ENCODE measurements around the gene PRDM15. TPM values are rescaled to one million over a fixed set of nuclear protein-coding genes. Genes with fewer than 3 reads are reported as not detected.

PRDM15 gene
- total and polyA plus RNA-seq, 5 donors from 2014 or later, result 0.75 to 13.2 (median 1.7) TPM

- Histone ChIP-seq H3K27ac (ENCODE audit: insufficient read depth, low read length, poor library complexity, severe bottlenecking) (no peak overlapping the region), H3K27me3 (ENCODE audit: control insufficient read depth, insufficient read depth, low read length) (no peaks in the 10 kb centered on the region), H3K9me3 (ENCODE audit: control insufficient read depth in 2 of 2, low read length in 2 of 2) (no peaks in the 10 kb centered on the region), H3K4me1 (ENCODE audit: control insufficient read depth, insufficient read depth, low read length, poor library complexity, severe bottlenecking) (no peaks in the 10 kb centered on the region), H3K4me3 (ENCODE audit: low read depth, low read length) (no peak overlapping the region), H3K36me3 (ENCODE audit: control insufficient read depth, insufficient read depth, low read length) (peaks cover 31% of the 10 kb centered on the region)
- no peak for ATAC-seq (ENCODE audit: low read depth in 2 of 2)
- Mint-ChIP-seq H3K9me3 (no peaks in the 10 kb centered on the region), H3K27ac (peak overlapping the region in 1 of 3 donors; percentile 44), H3K4me1 (peaks cover 0 to 2% (median under 1%) of the 10 kb centered on the region in 4 donors), H3K4me3 (no peak overlapping the region), H3K36me3 (peaks cover 43% of the 10 kb centered on the region), H3K27me3 (no peaks in the 10 kb centered on the region)
- no peak for DNase-seq
Observed at GRCh38 chr21:41802198-41802584, 77.0 kb downstream of the PRDM15 start.

- Histone ChIP-seq H3K27ac (ENCODE audit: insufficient read depth, low read length, poor library complexity, severe bottlenecking) (no peak overlapping the region), H3K27me3 (ENCODE audit: control insufficient read depth, insufficient read depth, low read length) (no peaks in the 10 kb centered on the region), H3K36me3 (ENCODE audit: control insufficient read depth, insufficient read depth, low read length) (peaks cover 31% of the 10 kb centered on the region), H3K4me1 (ENCODE audit: control insufficient read depth, insufficient read depth, low read length, poor library complexity, severe bottlenecking) (no peaks in the 10 kb centered on the region), H3K4me3 (ENCODE audit: low read depth, low read length) (no peak overlapping the region), H3K9me3 (ENCODE audit: control insufficient read depth in 2 of 2, low read length in 2 of 2) (no peaks in the 10 kb centered on the region)
- Mint-ChIP-seq H3K36me3 (peaks cover 36% of the 10 kb centered on the region), H3K27me3 (no peaks in the 10 kb centered on the region), H3K9me3 (no peaks in the 10 kb centered on the region), H3K4me1 (no peaks in the 10 kb centered on the region), H3K4me3 (no peak overlapping the region), H3K27ac (peak overlapping the region in 1 of 3 donors; percentile 44)
- ATAC-seq (ENCODE audit: low read depth in 2 of 2), result no peak
- no peak for DNase-seq
Observed at GRCh38 chr21:41801321-41802197, 77.6 kb downstream of the PRDM15 start.

- DNase-seq, result no peak
- no peak for ATAC-seq (ENCODE audit: low read depth in 2 of 2)
- H3K4me1 Mint-ChIP-seq, result no peaks in the 10 kb centered on the region
- H3K27ac Mint-ChIP-seq, result no peak overlapping the region
- H3K36me3 ChIP-seq (ENCODE audit: control insufficient read depth, insufficient read depth, low read length), result peaks cover 31% of the 10 kb centered on the region
- no peaks in the 10 kb centered on the region for H3K4me1 ChIP-seq (ENCODE audit: control insufficient read depth, insufficient read depth, low read length, poor library complexity, severe bottlenecking)
- H3K4me3 ChIP-seq (ENCODE audit: low read depth, low read length), result no peak overlapping the region
- no peaks in the 10 kb centered on the region for H3K27me3 Mint-ChIP-seq
- no peak overlapping the region for H3K4me3 Mint-ChIP-seq
- no peaks in the 10 kb centered on the region for H3K9me3 Mint-ChIP-seq
- no peak overlapping the region for H3K27ac ChIP-seq (ENCODE audit: insufficient read depth, low read length, poor library complexity, severe bottlenecking)
- no peaks in the 10 kb centered on the region for H3K27me3 ChIP-seq (ENCODE audit: control insufficient read depth, insufficient read depth, low read length)
- peaks cover 35% of the 10 kb centered on the region for H3K36me3 Mint-ChIP-seq
- no peaks in the 10 kb centered on the region for H3K9me3 ChIP-seq (ENCODE audit: control insufficient read depth in 2 of 2, low read length in 2 of 2)
Observed at GRCh38 chr21:41800425-41801320, 78.5 kb downstream of the PRDM15 start.

- peak overlapping the region in 2 of 3 donors; percentile 15 to 52 for H3K27ac Mint-ChIP-seq
- no peaks in the 10 kb centered on the region for H3K4me1 ChIP-seq (ENCODE audit: control insufficient read depth, insufficient read depth, low read length, poor library complexity, severe bottlenecking)
- H3K27ac ChIP-seq (ENCODE audit: insufficient read depth, low read length, poor library complexity, severe bottlenecking), result no peak overlapping the region
- H3K27me3 ChIP-seq (ENCODE audit: control insufficient read depth, insufficient read depth, low read length), result no peaks in the 10 kb centered on the region
- ATAC-seq (ENCODE audit: low read depth in 2 of 2) (no peak), DNase-seq (no peak)
- no peaks in the 10 kb centered on the region for H3K9me3 ChIP-seq (ENCODE audit: control insufficient read depth in 2 of 2, low read length in 2 of 2)
- no peaks in the 10 kb centered on the region for H3K4me1 Mint-ChIP-seq
- peaks cover 31% of the 10 kb centered on the region for H3K36me3 ChIP-seq (ENCODE audit: control insufficient read depth, insufficient read depth, low read length)
- no peaks in the 10 kb centered on the region for H3K9me3 Mint-ChIP-seq
- peaks cover 32% of the 10 kb centered on the region for H3K36me3 Mint-ChIP-seq
- H3K4me3 ChIP-seq (ENCODE audit: low read depth, low read length), result no peak overlapping the region
- H3K27me3 Mint-ChIP-seq, result no peaks in the 10 kb centered on the region
- H3K4me3 Mint-ChIP-seq, result peak overlapping the region in 1 of 4 donors; percentile 38
Observed at GRCh38 chr21:41799763-41800162, 79.4 kb downstream of the PRDM15 start.

GRCh38 chr21:41798326-41798725 is 80.8 kb downstream of the PRDM15 start:
- peaks cover 0 to 6% (median 0%) of the 10 kb centered on the region in 7 donors for H3K9me3 Mint-ChIP-seq
- no peaks in the 10 kb centered on the region for H3K4me1 Mint-ChIP-seq
- Histone ChIP-seq H3K27ac (ENCODE audit: insufficient read depth, low read length, poor library complexity, severe bottlenecking) (no peak overlapping the region), H3K4me1 (ENCODE audit: control insufficient read depth, insufficient read depth, low read length, poor library complexity, severe bottlenecking) (no peaks in the 10 kb centered on the region), H3K4me3 (ENCODE audit: low read depth, low read length) (no peak overlapping the region), H3K9me3 (ENCODE audit: control insufficient read depth in 2 of 2, low read length in 2 of 2) (peaks cover 0 to 4% of the 10 kb centered on the region in 2 experiments), H3K27me3 (ENCODE audit: control insufficient read depth, insufficient read depth, low read length) (no peaks in the 10 kb centered on the region), H3K36me3 (ENCODE audit: control insufficient read depth, insufficient read depth, low read length) (peaks cover 31% of the 10 kb centered on the region)
- peaks cover 32% of the 10 kb centered on the region for H3K36me3 Mint-ChIP-seq
- H3K4me3 Mint-ChIP-seq, result no peak overlapping the region
- H3K27me3 Mint-ChIP-seq, result no peaks in the 10 kb centered on the region
- no peak for ATAC-seq (ENCODE audit: low read depth in 2 of 2)
- no peak for DNase-seq
- H3K27ac Mint-ChIP-seq, result no peak overlapping the region

- H3K4me1 Mint-ChIP-seq, result no peaks in the 10 kb centered on the region
- Histone ChIP-seq H3K27ac (ENCODE audit: insufficient read depth, low read length, poor library complexity, severe bottlenecking) (no peak overlapping the region), H3K27me3 (ENCODE audit: control insufficient read depth, insufficient read depth, low read length) (no peaks in the 10 kb centered on the region), H3K36me3 (ENCODE audit: control insufficient read depth, insufficient read depth, low read length) (peaks cover 16% of the 10 kb centered on the region), H3K4me1 (ENCODE audit: control insufficient read depth, insufficient read depth, low read length, poor library complexity, severe bottlenecking) (no peaks in the 10 kb centered on the region), H3K9me3 (ENCODE audit: control insufficient read depth in 2 of 2, low read length in 2 of 2) (peaks cover 10 to 15% of the 10 kb centered on the region in 2 experiments), H3K4me3 (ENCODE audit: low read depth, low read length) (no peak overlapping the region)
- DNase-seq (no peak), ATAC-seq (ENCODE audit: low read depth in 2 of 2) (no peak)
- H3K27me3 Mint-ChIP-seq, result peaks cover 4% of the 10 kb centered on the region
- peaks cover 19% of the 10 kb centered on the region for H3K36me3 Mint-ChIP-seq
- no peak overlapping the region for H3K27ac Mint-ChIP-seq
- no peak overlapping the region for H3K4me3 Mint-ChIP-seq
- peaks cover 0 to 17% (median 4%) of the 10 kb centered on the region in 7 donors for H3K9me3 Mint-ChIP-seq
Observed at GRCh38 chr21:41796476-41797080, 82.6 kb downstream of the PRDM15 start.

- Histone ChIP-seq H3K4me3 (ENCODE audit: low read depth, low read length) (no peak overlapping the region), H3K27ac (ENCODE audit: insufficient read depth, low read length, poor library complexity, severe bottlenecking) (no peak overlapping the region), H3K4me1 (ENCODE audit: control insufficient read depth, insufficient read depth, low read length, poor library complexity, severe bottlenecking) (no peaks in the 10 kb centered on the region), H3K27me3 (ENCODE audit: control insufficient read depth, insufficient read depth, low read length) (no peaks in the 10 kb centered on the region), H3K9me3 (ENCODE audit: control insufficient read depth in 2 of 2, low read length in 2 of 2) (peaks cover 10 to 15% of the 10 kb centered on the region in 2 experiments), H3K36me3 (ENCODE audit: control insufficient read depth, insufficient read depth, low read length) (peaks cover 9% of the 10 kb centered on the region)
- H3K27ac Mint-ChIP-seq, result no peak overlapping the region
- no peak for DNase-seq
- no peaks in the 10 kb centered on the region for H3K4me1 Mint-ChIP-seq
- peaks cover 16% of the 10 kb centered on the region for H3K36me3 Mint-ChIP-seq
- H3K9me3 Mint-ChIP-seq, result peaks cover 0 to 20% (median 4%) of the 10 kb centered on the region in 7 donors
- ATAC-seq (ENCODE audit: low read depth in 2 of 2), result no peak
- peaks cover 4% of the 10 kb centered on the region for H3K27me3 Mint-ChIP-seq
- H3K4me3 Mint-ChIP-seq, result no peak overlapping the region
Observed at GRCh38 chr21:41795726-41796125, 83.4 kb downstream of the PRDM15 start.

All from CD4-positive, CD25-positive, alpha-beta regulatory T cell (primary cell).